WTC11 (cell line): ENCODE measurements around the gene EEF2. TPM values are rescaled to one million over a fixed set of nuclear protein-coding genes. Genes with fewer than 3 reads are reported as not detected.

ENCODE experiments used
- ELF4 ChIP-seq: sonication (generic); formaldehyde crosslinking; IDR thresholded peaks from 2 replicates; pipeline ENCODE4 v1.8.1; 2022; ENCODE audit warnings: low read depth, mild to moderate bottlenecking, moderate library complexity, missing genetic modification reagents
- NFATC4 ChIP-seq: fragments of 250-450 bp; sonication (Bioruptor Pico); IDR thresholded peaks from 2 replicates; pipeline ENCODE4 v1.9.0; 2021; ENCODE audit warnings: mild to moderate bottlenecking
- NR1H2 ChIP-seq: sonication (generic); formaldehyde crosslinking; IDR thresholded peaks from 2 replicates; pipeline ENCODE4 v1.9.0; 2021; ENCODE audit warnings: mild to moderate bottlenecking, moderate library complexity, missing genetic modification reagents
- SMAD3 ChIP-seq: sonication (generic); formaldehyde crosslinking; IDR thresholded peaks from 2 replicates; pipeline ENCODE4 v1.8.0; 2022; ENCODE audit warnings: missing genetic modification reagents, mild to moderate bottlenecking, borderline replicate concordance
- SMAD4 ChIP-seq: sonication (generic); formaldehyde crosslinking; IDR thresholded peaks from 2 replicates; pipeline ENCODE4 v1.8.0; 2022; ENCODE audit warnings: mild to moderate bottlenecking, missing genetic modification reagents
- TEAD1 ChIP-seq: sonication (generic); formaldehyde crosslinking; IDR thresholded peaks from 2 replicates; pipeline ENCODE4 v1.8.0; 2022; ENCODE audit warnings: mild to moderate bottlenecking, missing genetic modification reagents
- ZNF396 ChIP-seq: fragments of 250-450 bp; sonication (Bioruptor Pico); IDR thresholded peaks from 2 replicates; pipeline ENCODE4 v1.8.0; 2021; ENCODE audit warnings: mild to moderate bottlenecking, moderate library complexity, borderline replicate concordance
- ZNF671 ChIP-seq: fragments of 250-450 bp; sonication (Bioruptor Pico); IDR thresholded peaks from 2 replicates; pipeline ENCODE4 v1.8.0; 2021; ENCODE audit warnings: mild to moderate bottlenecking
- total RNA-seq: library from RNA; stranded (reverse); gene quantifications from 3 replicates; pipeline ENCODE4 v1.2.3, GENCODE V29; 2021
- TF ChIP-seq, protein P1 (sequence below): sonication (generic); formaldehyde crosslinking; IDR thresholded peaks from 2 replicates; pipeline ENCODE4 v1.8.0; 2022; ENCODE audit warnings: mild to moderate bottlenecking, missing genetic modification reagents
- TF ChIP-seq, protein P2 (sequence below): sonication (generic); formaldehyde crosslinking; IDR thresholded peaks from 2 replicates; pipeline ENCODE4 v1.8.1; 2023; ENCODE audit warnings: mild to moderate bottlenecking, moderate library complexity, missing genetic modification reagents
- TF ChIP-seq, protein P3 (sequence below): sonication (generic); formaldehyde crosslinking; IDR thresholded peaks from 2 replicates; pipeline ENCODE4 v1.8.0; 2022; ENCODE audit warnings: mild to moderate bottlenecking, missing genetic modification reagents
- TF ChIP-seq, protein P4 (sequence below): sonication (generic); formaldehyde crosslinking; IDR thresholded peaks from 2 replicates; pipeline ENCODE4 v1.8.1; 2023; ENCODE audit warnings: mild to moderate bottlenecking, missing genetic modification reagents
- TF ChIP-seq, protein P5 (sequence below): fragments of 250-450 bp; sonication (Bioruptor Pico); IDR thresholded peaks from 2 replicates; pipeline ENCODE4 v1.9.0; 2021; ENCODE audit warnings: moderate library complexity, mild to moderate bottlenecking, inconsistent platforms, borderline replicate concordance
- TF ChIP-seq, protein P6 (sequence below): sonication (generic); formaldehyde crosslinking; IDR thresholded peaks from 2 replicates; pipeline ENCODE4 v1.8.0; 2023; ENCODE audit warnings: missing genetic modification reagents, mild to moderate bottlenecking, borderline replicate concordance
- TF ChIP-seq, protein P7 (sequence below): sonication (generic); formaldehyde crosslinking; conservative IDR thresholded peaks from 2 replicates; pipeline ENCODE4 v1.8.1; 2023; ENCODE audit warnings: mild to moderate bottlenecking, low read depth, missing genetic modification reagents, moderate library complexity
- TF ChIP-seq, protein P8 (sequence below): sonication (generic); formaldehyde crosslinking; IDR thresholded peaks from 2 replicates; pipeline ENCODE4 v1.8.1; 2022; ENCODE audit warnings: mild to moderate bottlenecking, missing genetic modification reagents, moderate library complexity, borderline replicate concordance
- TF ChIP-seq, protein P9 (sequence below): sonication (generic); formaldehyde crosslinking; conservative IDR thresholded peaks from 2 replicates; pipeline ENCODE4 v1.8.1; 2022; ENCODE audit warnings: mild to moderate bottlenecking, missing genetic modification reagents
- TF ChIP-seq, protein P10 (sequence below): sonication (generic); formaldehyde crosslinking; IDR thresholded peaks from 2 replicates; pipeline ENCODE4 v1.8.0; 2022; ENCODE audit warnings: mild to moderate bottlenecking, missing genetic modification reagents

Gene EEF2
- total RNA-seq, 1 experiment from 2014 or later, result 3,572 TPM

DNA sequence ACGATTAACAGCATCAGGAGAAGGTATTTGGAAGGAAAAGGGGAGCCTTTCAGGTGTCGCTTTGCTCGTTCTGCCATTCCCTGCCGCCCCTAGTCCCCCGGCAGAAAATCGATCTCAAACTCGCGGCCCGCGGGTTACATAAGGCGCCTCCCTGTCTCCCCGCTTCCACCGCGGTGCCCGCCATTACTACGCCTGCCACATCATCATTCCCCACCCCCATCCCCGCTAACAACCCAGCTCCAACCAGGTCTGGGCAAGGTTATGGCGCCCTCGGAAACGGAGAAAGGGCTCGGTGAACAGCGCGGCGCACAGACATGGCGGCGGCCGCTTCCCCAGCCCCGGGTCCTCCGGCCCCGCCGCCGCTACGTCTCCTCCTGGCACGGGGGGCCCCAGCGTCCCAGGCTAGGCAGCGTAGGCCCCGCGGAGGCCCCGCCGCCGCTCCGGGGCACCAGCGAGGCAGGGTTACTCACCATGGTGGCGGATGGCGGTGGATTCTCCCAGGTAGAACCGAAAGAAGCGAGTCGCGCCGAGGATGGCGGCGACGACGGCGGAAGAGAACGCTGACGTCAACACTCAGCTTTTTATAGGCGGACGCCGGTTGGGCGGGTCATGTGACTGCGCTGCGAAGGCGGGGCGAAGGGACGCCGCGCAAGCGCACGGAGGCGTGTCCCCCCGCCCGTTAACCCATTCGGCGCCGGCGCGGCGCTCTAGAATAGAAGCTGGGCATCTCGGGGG is at the start of gene EEF2 (continued):
- TF ChIP-seq, protein P1, sequence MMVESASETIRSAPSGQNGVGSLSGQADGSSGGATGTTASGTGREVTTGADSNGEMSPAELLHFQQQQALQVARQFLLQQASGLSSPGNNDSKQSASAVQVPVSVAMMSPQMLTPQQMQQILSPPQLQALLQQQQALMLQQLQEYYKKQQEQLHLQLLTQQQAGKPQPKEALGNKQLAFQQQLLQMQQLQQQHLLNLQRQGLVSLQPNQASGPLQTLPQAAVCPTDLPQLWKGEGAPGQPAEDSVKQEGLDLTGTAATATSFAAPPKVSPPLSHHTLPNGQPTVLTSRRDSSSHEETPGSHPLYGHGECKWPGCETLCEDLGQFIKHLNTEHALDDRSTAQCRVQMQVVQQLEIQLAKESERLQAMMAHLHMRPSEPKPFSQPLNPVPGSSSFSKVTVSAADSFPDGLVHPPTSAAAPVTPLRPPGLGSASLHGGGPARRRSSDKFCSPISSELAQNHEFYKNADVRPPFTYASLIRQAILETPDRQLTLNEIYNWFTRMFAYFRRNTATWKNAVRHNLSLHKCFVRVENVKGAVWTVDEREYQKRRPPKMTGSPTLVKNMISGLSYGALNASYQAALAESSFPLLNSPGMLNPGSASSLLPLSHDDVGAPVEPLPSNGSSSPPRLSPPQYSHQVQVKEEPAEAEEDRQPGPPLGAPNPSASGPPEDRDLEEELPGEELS, result peak; percentile 84; the same call in 1 of the 2 replicates
- TF ChIP-seq NFATC4 (peak; percentile 7; the same call in 1 of the 2 replicates), TEAD1 (CRISPR knock-in tag) (peak; percentile 80; the same call in 1 of the 2 replicates), SMAD3 (peak; percentile 84; the same call in 1 of the 2 replicates), ELF4 (no peak), SMAD4 (CRISPR knock-in tag) (no peak), ZNF396 (CRISPR knock-in tag) (no peak), NR1H2 (no peak; the same call in 1 of the 2 replicates), ZNF671 (CRISPR knock-in tag) (peak; percentile 62; the same call in 1 of the 2 replicates)
- TF ChIP-seq, protein P2, sequence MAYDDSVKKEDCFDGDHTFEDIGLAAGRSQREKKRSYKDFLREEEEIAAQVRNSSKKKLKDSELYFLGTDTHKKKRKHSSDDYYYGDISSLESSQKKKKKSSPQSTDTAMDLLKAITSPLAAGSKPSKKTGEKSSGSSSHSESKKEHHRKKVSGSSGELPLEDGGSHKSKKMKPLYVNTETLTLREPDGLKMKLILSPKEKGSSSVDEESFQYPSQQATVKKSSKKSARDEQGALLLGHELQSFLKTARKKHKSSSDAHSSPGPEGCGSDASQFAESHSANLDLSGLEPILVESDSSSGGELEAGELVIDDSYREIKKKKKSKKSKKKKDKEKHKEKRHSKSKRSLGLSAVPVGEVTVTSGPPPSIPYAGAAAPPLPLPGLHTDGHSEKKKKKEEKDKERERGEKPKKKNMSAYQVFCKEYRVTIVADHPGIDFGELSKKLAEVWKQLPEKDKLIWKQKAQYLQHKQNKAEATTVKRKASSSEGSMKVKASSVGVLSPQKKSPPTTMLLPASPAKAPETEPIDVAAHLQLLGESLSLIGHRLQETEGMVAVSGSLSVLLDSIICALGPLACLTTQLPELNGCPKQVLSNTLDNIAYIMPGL (CRISPR knock-in tag), result peak; percentile 97; the same call in 1 of the 2 replicates
- TF ChIP-seq, protein P3, sequence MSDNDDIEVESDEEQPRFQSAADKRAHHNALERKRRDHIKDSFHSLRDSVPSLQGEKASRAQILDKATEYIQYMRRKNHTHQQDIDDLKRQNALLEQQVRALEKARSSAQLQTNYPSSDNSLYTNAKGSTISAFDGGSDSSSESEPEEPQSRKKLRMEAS (CRISPR knock-in tag), result peak; percentile 94
- TF ChIP-seq, protein P4, sequence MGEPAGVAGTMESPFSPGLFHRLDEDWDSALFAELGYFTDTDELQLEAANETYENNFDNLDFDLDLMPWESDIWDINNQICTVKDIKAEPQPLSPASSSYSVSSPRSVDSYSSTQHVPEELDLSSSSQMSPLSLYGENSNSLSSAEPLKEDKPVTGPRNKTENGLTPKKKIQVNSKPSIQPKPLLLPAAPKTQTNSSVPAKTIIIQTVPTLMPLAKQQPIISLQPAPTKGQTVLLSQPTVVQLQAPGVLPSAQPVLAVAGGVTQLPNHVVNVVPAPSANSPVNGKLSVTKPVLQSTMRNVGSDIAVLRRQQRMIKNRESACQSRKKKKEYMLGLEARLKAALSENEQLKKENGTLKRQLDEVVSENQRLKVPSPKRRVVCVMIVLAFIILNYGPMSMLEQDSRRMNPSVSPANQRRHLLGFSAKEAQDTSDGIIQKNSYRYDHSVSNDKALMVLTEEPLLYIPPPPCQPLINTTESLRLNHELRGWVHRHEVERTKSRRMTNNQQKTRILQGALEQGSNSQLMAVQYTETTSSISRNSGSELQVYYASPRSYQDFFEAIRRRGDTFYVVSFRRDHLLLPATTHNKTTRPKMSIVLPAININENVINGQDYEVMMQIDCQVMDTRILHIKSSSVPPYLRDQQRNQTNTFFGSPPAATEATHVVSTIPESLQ (CRISPR knock-in tag), result no peak
- TF ChIP-seq, protein P5, sequence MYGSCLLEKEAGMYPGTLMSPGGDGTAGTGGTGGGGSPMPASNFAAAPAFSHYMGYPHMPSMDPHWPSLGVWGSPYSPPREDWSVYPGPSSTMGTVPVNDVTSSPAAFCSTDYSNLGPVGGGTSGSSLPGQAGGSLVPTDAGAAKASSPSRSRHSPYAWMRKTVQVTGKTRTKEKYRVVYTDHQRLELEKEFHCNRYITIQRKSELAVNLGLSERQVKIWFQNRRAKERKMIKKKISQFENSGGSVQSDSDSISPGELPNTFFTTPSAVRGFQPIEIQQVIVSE, result no peak; the same call in 1 of the 2 replicates
- TF ChIP-seq, protein P6, sequence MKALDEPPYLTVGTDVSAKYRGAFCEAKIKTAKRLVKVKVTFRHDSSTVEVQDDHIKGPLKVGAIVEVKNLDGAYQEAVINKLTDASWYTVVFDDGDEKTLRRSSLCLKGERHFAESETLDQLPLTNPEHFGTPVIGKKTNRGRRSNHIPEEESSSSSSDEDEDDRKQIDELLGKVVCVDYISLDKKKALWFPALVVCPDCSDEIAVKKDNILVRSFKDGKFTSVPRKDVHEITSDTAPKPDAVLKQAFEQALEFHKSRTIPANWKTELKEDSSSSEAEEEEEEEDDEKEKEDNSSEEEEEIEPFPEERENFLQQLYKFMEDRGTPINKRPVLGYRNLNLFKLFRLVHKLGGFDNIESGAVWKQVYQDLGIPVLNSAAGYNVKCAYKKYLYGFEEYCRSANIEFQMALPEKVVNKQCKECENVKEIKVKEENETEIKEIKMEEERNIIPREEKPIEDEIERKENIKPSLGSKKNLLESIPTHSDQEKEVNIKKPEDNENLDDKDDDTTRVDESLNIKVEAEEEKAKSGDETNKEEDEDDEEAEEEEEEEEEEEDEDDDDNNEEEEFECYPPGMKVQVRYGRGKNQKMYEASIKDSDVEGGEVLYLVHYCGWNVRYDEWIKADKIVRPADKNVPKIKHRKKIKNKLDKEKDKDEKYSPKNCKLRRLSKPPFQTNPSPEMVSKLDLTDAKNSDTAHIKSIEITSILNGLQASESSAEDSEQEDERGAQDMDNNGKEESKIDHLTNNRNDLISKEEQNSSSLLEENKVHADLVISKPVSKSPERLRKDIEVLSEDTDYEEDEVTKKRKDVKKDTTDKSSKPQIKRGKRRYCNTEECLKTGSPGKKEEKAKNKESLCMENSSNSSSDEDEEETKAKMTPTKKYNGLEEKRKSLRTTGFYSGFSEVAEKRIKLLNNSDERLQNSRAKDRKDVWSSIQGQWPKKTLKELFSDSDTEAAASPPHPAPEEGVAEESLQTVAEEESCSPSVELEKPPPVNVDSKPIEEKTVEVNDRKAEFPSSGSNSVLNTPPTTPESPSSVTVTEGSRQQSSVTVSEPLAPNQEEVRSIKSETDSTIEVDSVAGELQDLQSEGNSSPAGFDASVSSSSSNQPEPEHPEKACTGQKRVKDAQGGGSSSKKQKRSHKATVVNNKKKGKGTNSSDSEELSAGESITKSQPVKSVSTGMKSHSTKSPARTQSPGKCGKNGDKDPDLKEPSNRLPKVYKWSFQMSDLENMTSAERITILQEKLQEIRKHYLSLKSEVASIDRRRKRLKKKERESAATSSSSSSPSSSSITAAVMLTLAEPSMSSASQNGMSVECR, result peak; percentile 86; the same call in 1 of the 2 replicates
- TF ChIP-seq, protein P7, sequence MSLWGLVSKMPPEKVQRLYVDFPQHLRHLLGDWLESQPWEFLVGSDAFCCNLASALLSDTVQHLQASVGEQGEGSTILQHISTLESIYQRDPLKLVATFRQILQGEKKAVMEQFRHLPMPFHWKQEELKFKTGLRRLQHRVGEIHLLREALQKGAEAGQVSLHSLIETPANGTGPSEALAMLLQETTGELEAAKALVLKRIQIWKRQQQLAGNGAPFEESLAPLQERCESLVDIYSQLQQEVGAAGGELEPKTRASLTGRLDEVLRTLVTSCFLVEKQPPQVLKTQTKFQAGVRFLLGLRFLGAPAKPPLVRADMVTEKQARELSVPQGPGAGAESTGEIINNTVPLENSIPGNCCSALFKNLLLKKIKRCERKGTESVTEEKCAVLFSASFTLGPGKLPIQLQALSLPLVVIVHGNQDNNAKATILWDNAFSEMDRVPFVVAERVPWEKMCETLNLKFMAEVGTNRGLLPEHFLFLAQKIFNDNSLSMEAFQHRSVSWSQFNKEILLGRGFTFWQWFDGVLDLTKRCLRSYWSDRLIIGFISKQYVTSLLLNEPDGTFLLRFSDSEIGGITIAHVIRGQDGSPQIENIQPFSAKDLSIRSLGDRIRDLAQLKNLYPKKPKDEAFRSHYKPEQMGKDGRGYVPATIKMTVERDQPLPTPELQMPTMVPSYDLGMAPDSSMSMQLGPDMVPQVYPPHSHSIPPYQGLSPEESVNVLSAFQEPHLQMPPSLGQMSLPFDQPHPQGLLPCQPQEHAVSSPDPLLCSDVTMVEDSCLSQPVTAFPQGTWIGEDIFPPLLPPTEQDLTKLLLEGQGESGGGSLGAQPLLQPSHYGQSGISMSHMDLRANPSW (CRISPR knock-in tag), result no peak
- TF ChIP-seq, protein P8, sequence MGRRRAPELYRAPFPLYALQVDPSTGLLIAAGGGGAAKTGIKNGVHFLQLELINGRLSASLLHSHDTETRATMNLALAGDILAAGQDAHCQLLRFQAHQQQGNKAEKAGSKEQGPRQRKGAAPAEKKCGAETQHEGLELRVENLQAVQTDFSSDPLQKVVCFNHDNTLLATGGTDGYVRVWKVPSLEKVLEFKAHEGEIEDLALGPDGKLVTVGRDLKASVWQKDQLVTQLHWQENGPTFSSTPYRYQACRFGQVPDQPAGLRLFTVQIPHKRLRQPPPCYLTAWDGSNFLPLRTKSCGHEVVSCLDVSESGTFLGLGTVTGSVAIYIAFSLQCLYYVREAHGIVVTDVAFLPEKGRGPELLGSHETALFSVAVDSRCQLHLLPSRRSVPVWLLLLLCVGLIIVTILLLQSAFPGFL (CRISPR knock-in tag), result no peak
- TF ChIP-seq, protein P9, sequence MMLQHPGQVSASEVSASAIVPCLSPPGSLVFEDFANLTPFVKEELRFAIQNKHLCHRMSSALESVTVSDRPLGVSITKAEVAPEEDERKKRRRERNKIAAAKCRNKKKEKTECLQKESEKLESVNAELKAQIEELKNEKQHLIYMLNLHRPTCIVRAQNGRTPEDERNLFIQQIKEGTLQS (CRISPR knock-in tag), result no peak
- TF ChIP-seq, protein P10, sequence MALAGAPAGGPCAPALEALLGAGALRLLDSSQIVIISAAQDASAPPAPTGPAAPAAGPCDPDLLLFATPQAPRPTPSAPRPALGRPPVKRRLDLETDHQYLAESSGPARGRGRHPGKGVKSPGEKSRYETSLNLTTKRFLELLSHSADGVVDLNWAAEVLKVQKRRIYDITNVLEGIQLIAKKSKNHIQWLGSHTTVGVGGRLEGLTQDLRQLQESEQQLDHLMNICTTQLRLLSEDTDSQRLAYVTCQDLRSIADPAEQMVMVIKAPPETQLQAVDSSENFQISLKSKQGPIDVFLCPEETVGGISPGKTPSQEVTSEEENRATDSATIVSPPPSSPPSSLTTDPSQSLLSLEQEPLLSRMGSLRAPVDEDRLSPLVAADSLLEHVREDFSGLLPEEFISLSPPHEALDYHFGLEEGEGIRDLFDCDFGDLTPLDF (CRISPR knock-in tag), result no peak
